ENCODE data around the gene TP53INP2.
"Not testable (repeated sequence)": the region's sequence is repeated elsewhere in the genome, so short reads cannot be mapped to it uniquely, and the experiment has no call there.

Gene TP53INP2

DNA sequence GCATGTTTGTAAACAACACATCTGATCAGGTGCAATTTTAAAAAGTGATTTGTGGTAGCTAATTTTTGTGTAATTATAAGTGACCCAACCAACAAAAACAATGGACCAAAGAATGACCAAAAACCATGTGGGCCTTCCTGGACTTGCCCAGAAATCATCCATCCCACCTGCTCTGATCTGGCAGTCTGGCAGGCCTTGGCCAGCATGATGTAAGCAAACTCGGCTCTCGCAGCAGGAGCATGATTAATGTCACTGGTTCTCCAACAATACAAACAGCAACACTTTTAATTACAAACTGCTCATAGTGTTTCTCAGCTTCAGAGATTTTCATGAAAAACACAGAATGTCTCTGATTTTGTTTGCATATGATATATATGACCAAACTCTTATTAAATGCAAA lies 16.1 kb downstream of the TP53INP2 start:
- no peak for DNase-seq (ENCODE audit: low spot score)

DNA sequence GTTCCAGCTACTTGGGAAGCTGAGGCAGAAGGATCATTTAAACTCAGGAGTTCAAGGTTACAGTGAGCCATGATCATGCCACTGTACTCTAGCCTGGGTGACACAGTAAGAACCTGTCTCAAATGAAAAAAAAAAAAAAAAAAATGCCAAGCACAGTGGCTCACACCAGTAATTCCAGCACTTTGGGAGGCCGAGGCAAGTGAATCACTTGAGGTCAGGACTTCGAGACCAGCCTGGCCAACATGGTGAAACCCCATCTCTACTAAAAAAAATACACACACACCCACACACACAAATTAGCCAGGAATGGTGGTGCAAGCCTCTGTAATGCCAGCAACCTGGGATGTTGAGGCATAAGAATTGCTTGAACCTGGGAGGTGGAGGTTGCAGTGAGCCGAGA lies 18.4 kb downstream of the TP53INP2 start:
- not testable (repeated sequence) for DNase-seq (ENCODE audit: low spot score)

DNA sequence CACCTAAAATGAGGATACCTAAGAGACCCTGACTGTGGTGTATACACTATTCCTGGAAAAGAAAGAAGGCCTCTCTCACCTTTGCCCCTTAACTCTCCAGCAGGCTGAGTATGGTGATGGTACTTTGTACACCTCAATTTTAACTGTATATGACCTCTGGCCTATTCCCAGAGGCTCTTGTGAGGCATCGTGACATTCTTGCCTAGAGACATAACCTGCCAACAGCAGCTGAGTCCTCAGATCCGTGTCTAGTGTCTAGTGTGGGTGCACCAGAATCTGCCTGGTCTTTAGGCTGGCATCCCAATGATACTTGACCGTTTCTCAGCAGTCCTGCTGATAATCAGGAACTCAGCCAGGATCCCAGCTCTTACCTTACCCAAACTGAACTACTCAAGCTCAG lies 20.0 kb downstream of the TP53INP2 start:
- DNase-seq (ENCODE audit: low spot score): no peak

DNA sequence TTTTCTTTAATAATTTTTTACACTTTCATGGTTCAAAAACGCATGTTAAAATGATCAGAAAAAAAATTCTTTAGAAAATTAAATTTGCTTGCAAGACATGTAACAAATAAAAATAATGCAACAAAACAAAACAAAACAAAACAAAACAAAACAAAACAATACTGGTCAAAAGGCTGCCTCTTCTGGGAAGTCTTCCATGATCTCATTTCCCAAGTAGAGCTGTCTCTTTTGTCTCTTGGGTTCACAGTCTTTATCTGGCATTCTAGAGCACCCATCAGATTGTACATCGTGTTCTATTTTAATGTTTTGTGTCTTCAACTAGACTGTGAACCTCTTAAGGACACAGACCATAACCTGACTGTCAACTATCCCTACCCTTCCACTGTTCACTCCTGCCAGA lies 25.3 kb downstream of the TP53INP2 start:
- DNase-seq (ENCODE audit: low spot score): no peak

DNA sequence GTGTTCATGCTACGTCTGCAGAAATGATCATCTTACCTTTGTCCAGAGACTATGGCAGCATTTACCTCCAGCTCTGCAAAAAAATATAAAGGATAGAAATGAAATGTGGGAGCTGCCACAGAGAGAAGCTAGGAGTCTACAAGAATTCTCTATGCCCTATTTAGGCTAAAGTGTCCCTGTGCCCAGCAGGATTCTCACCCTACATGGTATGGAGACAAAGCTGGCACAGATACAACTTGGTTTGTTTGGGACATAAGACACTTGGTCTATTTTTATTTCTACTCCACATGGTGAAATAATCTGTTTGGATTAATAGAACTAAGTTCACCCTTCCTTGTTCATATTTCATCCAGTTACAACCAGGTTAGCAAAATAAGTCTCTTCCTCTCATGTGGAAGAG lies 28.4 kb downstream of the TP53INP2 start:
- DNase-seq (ENCODE audit: low spot score): no peak

DNA sequence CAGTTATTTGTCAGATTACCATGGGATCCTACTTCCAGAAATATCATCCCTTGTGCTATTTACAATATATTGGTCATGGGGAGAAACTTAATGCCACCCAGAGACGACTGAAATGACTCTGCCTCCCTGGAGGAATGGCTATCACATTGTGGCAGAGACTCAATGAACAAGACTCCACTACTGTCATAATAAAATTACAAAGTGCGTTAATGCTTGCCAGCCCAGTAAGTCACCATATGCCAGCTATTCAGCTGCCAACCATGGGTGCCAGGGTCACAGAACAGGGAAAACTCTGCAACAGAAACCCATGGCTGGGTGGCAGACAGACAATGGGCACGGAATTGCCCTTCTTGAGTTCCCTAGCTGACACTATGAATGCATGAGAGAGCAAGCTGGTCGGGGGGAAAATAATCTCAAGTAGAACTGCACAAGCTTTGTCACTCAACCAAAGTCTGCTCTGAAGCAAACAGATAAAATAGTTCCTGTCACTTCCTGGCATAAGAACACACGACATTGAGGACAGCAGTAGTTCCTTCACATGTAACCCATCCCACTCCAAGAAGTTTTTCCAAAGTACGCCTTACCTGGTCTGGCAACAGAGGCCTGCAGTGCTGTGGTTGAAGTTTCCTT lies 32.1 kb downstream of the TP53INP2 start:
- no peak for DNase-seq (ENCODE audit: low spot score)

DNA sequence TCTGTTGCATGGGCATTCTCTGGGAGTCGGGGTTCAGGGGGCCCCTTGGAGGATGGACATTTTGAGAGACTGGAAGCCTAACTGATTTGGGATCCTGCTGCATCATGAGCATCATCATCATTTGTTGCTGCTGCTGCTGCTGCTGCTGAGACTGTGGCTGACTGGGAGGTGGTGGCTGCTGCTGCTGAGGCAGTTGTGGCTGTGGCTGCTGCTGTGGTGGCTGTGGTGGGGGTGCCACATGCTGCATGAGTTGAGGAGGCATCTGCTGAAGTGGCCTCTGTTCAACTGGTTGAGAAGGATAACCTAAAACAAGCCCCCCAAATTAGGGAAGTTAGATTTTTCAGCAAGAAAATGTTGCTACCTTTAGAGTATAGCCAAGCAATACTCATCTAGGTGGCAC lies 38.9 kb downstream of the TP53INP2 start:
- DNase-seq (ENCODE audit: low spot score): no peak

DNA sequence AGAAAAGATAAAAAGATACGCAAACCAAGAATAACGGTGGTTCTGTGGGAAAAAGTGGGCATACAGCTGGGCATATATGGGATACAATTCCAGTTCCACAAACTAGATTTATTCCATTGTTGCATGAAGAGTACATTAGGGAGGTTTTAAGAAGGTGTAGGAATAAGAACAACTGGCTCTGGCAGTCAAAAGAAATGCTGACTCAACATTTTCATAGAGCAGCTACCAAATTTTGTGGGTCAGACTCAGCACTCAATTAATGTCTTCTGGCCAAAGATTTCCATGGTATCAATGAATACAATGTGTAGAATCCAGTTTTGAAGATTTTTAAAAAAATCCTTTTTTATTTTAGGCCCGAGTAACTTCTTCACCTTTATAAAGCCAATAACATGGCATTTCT lies 40.2 kb downstream of the TP53INP2 start:
- no peak for DNase-seq (ENCODE audit: low spot score)

DNA sequence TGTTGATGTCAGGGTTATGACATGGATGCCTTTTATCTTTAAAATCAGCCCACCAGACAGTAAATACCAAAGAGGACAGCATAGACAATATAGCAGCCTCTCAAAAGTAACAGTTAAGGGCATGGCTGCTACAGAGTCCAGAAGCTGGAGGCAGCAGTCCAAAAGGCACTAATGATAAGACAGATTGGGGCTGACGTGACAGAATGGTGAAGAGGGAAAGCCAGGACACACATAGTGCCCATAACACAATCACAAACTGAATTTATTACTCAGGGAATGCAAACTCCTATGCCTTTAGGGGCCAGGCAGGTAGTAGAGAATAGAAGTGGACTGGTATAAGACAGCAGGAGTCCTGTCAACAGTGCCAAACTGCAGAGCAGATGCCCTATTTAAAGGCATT lies 40.7 kb downstream of the TP53INP2 start:
- no peak for DNase-seq (ENCODE audit: low spot score)

DNA sequence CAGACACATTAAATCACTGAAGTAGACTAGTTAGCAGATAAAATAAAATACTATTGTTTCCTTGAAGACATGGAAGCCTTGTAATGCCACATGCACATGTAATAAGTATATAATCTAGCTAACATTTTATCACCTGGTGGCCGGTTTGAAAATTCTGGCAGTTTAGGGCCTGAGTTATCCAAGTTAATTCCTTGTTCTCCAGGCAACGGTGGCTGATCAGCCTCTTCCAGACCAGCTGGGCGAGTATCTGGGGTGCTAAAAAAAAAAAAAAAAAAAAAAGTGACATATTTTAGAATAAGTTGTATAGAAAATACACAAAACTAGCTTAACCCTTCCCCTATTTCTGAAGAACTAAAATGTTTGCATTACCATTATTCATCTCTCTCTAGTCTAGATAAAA lies 42.5 kb downstream of the TP53INP2 start:
- DNase-seq (ENCODE audit: low spot score): no peak

DNA sequence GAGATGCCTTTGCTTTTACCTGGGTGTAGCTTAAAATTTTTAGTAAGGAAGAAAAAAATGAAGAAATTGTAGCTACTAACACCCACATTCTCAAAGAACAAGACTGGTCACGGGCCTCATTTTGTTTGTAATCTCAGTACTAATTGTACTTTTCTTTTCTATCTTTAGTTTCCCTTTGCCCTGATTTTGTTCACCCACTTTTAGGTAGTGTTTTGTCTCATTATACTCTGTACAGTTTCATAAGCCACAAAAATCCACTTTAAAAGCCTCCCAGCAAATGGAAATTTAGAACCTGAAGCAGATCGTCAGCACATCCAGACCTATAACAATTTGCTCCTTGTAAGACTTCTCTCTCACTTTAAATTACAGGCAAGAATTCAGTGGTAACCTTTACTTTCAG lies 43.3 kb downstream of the TP53INP2 start:
- no peak for DNase-seq (ENCODE audit: low spot score)

DNA sequence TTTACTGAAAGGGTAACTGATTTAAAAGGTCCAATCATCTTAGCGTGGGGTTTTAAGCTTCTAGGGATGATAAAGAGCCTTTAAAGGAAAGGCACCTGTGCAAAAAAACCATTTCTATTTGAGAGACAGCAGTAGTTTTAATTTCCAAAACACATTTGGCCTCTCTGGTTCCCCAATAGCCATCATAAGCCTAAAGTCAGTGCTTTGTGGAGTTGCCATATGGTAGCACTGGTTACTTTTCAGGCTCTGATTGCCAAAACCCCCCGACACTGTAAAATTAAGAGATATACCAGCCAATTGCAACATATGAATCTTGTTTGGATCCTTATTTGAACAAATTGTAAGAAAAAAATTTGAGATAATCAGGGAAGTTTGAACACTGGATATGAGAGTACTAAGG lies 44.6 kb downstream of the TP53INP2 start:
- no peak for DNase-seq (ENCODE audit: low spot score)

DNA sequence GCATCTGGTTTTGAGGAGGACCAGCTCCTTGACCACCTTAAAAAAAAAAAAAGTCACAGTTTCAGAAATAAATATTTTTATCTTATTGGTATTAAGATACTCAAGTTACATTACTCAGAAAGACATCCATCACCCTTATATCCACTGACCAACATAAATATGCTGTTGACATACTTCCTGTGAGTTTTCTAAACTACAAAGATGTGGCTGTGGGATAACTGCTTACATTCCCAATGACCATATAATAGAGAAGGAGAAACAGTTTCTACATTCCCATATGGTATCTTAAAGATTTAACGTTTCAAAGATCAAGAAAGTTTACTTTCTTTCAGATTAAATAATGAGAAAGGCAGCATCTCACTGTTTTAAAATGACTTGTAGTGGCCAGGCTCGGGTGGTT lies 46.3 kb downstream of the TP53INP2 start:
- no peak for DNase-seq (ENCODE audit: low spot score)

DNA sequence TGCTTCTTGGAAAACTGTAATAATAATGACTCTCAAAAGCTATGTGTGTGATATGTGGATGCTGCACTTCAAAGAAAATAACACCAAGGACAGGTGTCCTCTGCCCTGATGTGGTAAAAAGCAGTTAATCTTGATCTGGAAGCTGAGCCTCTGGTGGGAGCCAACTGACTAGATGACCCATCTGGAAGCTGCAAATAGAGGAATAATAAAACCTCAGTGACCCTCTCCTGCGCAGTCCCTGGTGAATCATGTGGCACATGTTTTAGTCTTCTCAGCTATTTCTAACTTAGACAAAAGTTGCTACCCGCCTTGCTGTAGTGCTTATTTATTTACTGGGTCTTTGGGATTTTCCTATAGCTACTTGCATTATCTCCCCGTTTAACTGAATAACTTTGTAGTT lies 47.3 kb downstream of the TP53INP2 start:
- no peak for DNase-seq (ENCODE audit: low spot score)

DNA sequence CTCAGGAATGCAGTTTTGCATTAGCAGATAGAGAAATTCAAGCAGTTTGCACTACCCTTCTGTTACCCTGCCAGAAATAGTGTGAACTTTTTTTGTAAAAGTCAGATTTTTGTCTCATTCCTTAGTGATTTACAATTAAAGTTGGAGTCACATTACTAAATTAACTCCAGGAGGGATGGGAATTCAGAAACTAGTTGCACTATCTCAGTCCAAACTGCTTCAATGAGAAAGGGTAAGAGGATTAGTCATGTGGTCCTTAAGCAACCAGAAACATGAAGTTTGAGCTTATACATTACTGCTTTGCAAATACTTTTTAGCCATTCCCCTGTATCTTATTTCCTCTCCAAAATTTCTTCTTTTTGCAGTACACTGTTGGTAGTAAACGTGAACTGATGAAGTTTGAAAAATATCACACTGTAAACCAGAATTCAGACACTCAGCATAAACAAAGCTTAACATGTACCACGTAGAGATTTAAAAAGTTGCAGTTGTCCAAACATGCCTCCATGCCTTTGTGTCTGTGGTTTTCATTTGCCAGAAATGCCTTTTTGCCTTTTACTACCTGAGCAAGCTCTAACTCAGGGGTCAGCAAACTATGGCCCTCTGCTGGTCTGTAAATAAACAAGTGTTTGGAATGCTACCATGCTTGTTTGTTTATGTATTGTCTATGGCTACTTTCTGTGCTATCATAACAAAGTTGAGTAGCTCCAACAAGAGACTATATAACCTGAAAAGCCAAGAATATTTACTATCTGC lies 49.7 kb downstream of the TP53INP2 start:
- no peak for DNase-seq (ENCODE audit: low spot score)

DNA sequence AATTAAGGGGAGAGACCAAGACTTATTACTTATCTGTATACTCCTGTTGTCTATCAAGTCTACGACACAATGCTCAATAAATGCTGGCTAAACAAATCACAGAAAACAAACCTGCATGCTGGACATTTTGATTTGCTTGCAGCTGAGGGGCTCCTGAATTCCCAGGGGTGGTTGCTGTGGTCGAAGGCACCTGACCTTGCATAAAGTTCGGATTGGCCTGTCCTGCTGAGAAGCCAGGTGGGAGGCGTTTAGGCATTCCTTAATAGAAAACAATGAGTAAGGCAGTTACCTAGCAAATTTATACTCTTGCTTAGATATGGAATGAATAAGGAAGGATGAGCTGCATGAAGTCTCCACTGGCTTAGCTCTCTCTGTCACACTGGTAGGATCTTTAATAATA lies 50.5 kb downstream of the TP53INP2 start:
- DNase-seq (ENCODE audit: low spot score): no peak

DNA sequence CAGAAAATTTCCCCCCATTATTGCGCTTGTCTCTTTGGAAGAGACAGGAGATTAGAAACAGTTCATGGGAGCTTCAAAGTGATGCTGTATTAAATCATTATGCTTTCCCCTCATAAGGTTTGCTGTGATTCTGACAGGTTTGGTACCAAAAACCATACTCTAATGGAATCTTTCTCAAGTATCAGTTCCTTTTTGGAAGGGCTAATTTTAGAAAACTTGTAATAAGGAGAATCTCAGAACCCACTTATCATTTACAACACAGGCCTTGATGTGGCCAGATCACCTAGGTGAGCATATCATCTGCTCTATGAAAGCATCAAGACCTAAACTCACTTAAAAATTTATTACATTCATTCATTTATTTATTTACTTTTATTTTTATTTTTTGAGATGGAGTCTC lies 51.2 kb downstream of the TP53INP2 start:
- no peak for DNase-seq (ENCODE audit: low spot score)

DNA sequence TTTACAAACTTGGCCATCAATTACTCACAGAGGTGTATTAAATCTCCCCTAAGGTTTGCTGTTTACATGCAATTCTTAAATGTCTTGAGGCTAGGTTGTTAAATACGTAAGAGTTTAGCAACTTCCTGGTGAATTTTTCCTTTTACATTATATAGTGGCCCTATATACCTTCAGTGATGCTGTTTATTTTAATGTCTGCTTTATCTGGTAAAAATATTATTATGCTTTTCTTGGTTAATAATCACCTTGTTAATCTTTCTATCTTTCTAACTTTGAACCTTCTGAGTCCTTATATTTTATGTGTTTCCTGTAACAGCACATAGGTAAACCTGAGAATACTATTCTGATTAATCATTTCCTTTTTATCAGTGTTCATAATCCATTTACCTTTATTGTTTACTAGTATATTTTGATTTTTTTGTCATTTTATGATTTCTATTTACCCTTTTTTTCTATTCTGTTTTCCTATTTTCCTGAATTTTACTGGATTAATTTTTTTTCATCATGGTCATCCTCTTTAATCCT lies 57.9 kb downstream of the TP53INP2 start:
- no peak for DNase-seq (ENCODE audit: low spot score)

Small RNA genes within 50 kb of the gene (small RNA-seq; reads per million reads assigned to genes)
- 0 reads per million in 2 experiments for gene AL118520.1
